Large intestine (tissue), 3 donors: Measurements from ENCODE around the gene CTNNA2. TPM values are rescaled to one million over a fixed set of nuclear protein-coding genes. Genes with fewer than 3 reads are reported as not detected.

ENCODE experiments used
- DNase-seq, 2 donors: peaks; one replicate each; pipeline versions ENCODE4 v3.0.0 to v3.0.0-alpha.2; 2013
- H3K27ac ChIP-seq: one replicate; pipeline ENCODE4 v1.5.1; 2013; ENCODE audit warnings: low read length
- H3K27me3 ChIP-seq: 2 replicates; pipeline ENCODE4 v1.6.1; 2013; ENCODE audit warnings: low read length; ENCODE audit not compliant: control insufficient read depth, insufficient read depth
- H3K36me3 ChIP-seq: 2 replicates; pipeline ENCODE4 v1.6.1; 2013; ENCODE audit warnings: low read length; ENCODE audit not compliant: control insufficient read depth, insufficient read depth
- H3K4me1 ChIP-seq: one replicate; pipeline ENCODE4 v1.6.1; 2013; ENCODE audit warnings: low read length; ENCODE audit not compliant: control insufficient read depth, insufficient read depth
- H3K4me3 ChIP-seq: one replicate; pipeline ENCODE4 v1.5.1; 2013; ENCODE audit warnings: low read length
- H3K9me3 ChIP-seq: one replicate; pipeline ENCODE4 v1.6.1; 2013; ENCODE audit warnings: mild to moderate bottlenecking, low read depth, low read length, moderate library complexity; ENCODE audit not compliant: control insufficient read depth
- WGBS: methylation state at CpG from one replicate; pipeline ENCODE4 v1.1.5; 2013; ENCODE audit warnings: low lambda C conversion rate; ENCODE audit not compliant: insufficient coverage; 5-methylcytosine and 5-hydroxymethylcytosine counted together
- polyA plus RNA-seq: library from polyadenylated mRNA; unstranded; fragments of 120-200 nt; gene quantifications from one replicate; pipeline ENCODE4 v1.2.1, GENCODE V29; 2013

Gene CTNNA2
- polyA plus RNA-seq, 1 donor = 7.5 TPM

GRCh38 chr2:79940364-79940763 is 427.5 kb downstream of the CTNNA2 start:
- no peak overlapping the region for H3K4me3 ChIP-seq
- no peak overlapping the region for H3K27ac ChIP-seq
- no peaks in the 10 kb centered on the region for H3K4me1 ChIP-seq
- H3K9me3 ChIP-seq = no peaks in the 10 kb centered on the region
- H3K36me3 ChIP-seq = no peaks in the 10 kb centered on the region
- DNase-seq = no peak
- WGBS = no CpG with 5 or more reads among the region's 2 CpGs
- peaks cover 2% of the 10 kb centered on the region for H3K27me3 ChIP-seq

DNA sequence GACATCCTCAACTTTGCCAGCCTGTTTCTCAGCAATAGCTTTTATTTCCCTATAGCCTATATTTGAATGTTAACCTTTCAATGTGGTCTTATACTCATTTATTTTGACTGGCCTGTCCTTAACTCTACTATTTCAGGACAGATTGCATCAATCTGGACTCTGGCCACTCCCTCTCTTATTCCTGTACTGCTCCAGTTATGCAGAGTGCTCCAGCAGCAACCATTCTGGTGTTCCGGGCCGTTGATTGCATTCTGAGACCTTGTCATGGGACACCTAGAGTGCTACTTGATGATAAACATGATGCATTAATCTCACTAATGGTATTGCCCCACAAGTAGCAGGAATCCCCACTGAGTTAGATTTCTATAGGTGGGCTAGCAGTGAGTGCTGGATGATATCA is 428.3 kb downstream of the CTNNA2 start:
- Histone ChIP-seq H3K4me3 (no peak overlapping the region), H3K36me3 (no peaks in the 10 kb centered on the region), H3K4me1 (no peaks in the 10 kb centered on the region), H3K9me3 (no peaks in the 10 kb centered on the region), H3K27me3 (peaks cover 2% of the 10 kb centered on the region), H3K27ac (no peak overlapping the region)
- no peak for DNase-seq
- no CpG with 5 or more reads among the region's 2 CpGs for WGBS

DNA sequence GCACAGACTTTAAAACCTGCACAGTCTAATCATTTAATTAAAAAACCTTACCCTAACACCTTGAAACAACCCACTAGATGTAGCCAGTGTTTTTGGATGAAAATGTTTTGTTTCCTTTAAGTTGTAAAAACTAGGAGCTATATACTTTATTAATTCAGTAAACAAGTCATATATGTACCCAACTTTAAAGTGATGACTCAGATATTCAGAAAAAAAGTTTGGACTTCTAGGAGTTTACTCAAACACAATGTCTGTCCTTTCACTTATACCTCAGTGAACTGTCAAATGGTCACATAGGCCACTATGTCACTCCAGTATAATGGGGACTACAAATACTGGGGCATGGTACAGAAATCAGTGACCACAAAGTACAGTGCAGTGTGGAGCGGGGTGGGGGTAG is 431.4 kb downstream of the CTNNA2 start:
- Histone ChIP-seq H3K4me3 (no peak overlapping the region), H3K27ac (no peak overlapping the region), H3K27me3 (peaks cover 2% of the 10 kb centered on the region), H3K9me3 (no peaks in the 10 kb centered on the region), H3K4me1 (no peaks in the 10 kb centered on the region), H3K36me3 (no peaks in the 10 kb centered on the region)
- WGBS = no CpG with 5 or more reads among the region's 1 CpG
- DNase-seq = no peak

DNA sequence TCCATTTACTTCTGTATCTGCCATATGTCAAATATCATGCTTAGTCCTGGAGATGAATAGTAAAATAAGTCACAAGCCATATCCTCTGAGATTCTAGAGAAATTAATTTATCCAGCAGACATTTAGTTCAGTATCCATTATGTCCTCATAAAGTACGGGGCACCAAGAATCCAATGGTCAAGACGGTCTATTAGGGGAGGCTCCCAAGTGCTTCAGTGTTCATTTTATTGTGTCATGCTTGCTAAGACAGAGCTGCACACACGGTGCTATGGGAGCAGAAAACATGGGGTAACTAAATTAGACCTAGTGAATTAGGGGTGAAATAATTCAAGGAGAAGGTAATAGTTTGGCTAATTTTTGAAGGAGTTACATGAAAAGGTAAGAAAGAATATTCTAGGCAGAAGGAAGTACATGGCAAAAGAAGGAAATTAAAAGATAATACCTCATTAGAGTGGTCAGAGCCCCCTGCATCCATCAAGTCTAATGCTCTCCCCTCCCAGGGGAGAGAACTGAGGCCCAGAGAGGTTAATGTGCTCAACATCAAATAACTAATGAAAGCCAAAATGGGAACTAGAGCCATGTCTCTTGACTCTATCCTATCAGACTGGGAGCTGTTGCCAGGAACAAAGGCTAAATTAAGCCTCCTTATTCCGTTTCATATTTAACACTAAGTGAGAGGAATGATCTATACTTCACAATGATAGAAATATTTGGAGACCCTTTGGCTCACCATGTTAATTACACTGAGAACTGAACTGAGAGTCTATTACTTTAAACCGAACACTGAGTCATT is 433.0 kb downstream of the CTNNA2 start:
- H3K27me3 ChIP-seq = no peaks in the 10 kb centered on the region
- no peaks in the 10 kb centered on the region for H3K36me3 ChIP-seq
- WGBS = 93% methylated on average over 2 of the region's 5 CpGs
- no peak overlapping the region for H3K27ac ChIP-seq
- no peaks in the 10 kb centered on the region for H3K9me3 ChIP-seq
- DNase-seq = no peak
- no peaks in the 10 kb centered on the region for H3K4me1 ChIP-seq
- no peak overlapping the region for H3K4me3 ChIP-seq

- no CpG with 5 or more reads among the region's 2 CpGs for WGBS
- H3K27ac ChIP-seq = no peak overlapping the region
- peak in 1 of 2 donors; percentile 7 for DNase-seq
- no peak overlapping the region for H3K4me3 ChIP-seq
- no peaks in the 10 kb centered on the region for H3K36me3 ChIP-seq
- H3K27me3 ChIP-seq = no peaks in the 10 kb centered on the region
- no peaks in the 10 kb centered on the region for H3K4me1 ChIP-seq
- H3K9me3 ChIP-seq = no peaks in the 10 kb centered on the region
Measured at GRCh38 chr2:79947751-79948150, 434.9 kb downstream of the CTNNA2 start.

DNA sequence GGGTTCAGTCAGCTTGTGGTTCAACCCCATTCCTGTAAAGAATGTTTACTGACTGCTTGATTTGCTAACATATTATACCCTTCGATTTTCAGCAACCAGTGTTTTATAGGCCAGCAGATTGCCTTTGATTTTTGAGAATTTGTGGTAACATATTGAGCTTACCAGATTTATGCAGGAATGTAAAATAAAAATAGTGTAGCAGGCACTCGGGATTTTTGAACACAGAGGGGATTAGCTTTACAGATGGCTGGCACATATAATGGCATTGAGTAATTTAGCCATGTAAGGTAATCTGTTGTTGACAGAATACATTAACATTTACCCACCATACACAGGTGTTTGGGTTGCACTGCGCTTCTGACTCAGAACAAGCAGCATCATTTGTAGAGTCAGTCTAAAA is 437.7 kb downstream of the CTNNA2 start:
- DNase-seq = no peak
- Histone ChIP-seq H3K4me3 (no peak overlapping the region), H3K36me3 (no peaks in the 10 kb centered on the region), H3K27me3 (no peaks in the 10 kb centered on the region), H3K27ac (no peak overlapping the region), H3K9me3 (no peaks in the 10 kb centered on the region), H3K4me1 (no peaks in the 10 kb centered on the region)
- WGBS = no CpG with 5 or more reads among the region's 3 CpGs

DNA sequence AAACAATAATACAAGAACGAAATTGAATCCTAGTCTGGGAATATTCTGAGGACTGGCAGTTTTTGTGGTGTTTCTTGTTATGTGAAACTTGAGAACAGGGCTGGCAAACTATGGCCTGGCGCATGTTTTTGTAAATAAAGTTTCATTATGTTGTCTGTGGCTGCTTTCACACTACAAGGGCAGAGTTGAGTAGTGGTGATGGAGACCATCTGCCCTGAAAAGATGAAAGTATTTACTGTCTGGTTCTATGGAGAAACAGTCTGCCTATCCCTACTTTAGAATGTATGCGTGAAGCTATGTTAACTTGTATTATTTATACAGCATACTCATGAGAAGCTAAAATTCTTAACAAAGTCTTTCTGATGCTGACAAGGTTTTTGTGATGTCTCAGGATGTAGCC is 439.8 kb downstream of the CTNNA2 start:
- H3K9me3 ChIP-seq = no peaks in the 10 kb centered on the region
- DNase-seq = no peak
- no peak overlapping the region for H3K4me3 ChIP-seq
- H3K27me3 ChIP-seq = no peaks in the 10 kb centered on the region
- 75% methylated on average over 1 of the region's 3 CpGs for WGBS
- no peak overlapping the region for H3K27ac ChIP-seq
- no peaks in the 10 kb centered on the region for H3K4me1 ChIP-seq
- H3K36me3 ChIP-seq = no peaks in the 10 kb centered on the region

DNA sequence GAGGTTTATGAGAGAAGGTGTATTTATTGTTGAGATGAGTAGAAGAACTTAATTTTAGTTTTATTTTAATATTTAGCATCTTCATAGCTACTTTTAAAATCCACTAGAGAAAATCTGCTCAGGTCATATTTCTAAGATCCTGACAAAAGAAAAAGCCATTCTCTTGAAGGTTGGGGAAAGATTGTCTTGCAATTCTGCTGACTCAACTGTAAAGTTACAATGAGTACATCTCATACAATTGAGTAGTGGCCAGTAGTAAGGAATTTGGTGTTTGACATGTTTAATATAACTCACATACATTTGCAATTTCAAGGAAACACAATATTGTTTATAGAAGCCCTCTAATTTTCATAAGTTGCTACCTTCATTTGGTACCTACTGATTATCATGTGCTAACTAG is 447.2 kb downstream of the CTNNA2 start:
- DNase-seq = no peak
- no peaks in the 10 kb centered on the region for H3K27me3 ChIP-seq
- no peaks in the 10 kb centered on the region for H3K9me3 ChIP-seq
- no peak overlapping the region for H3K27ac ChIP-seq
- H3K4me1 ChIP-seq = peaks cover 3% of the 10 kb centered on the region
- H3K4me3 ChIP-seq = no peak overlapping the region
- H3K36me3 ChIP-seq = no peaks in the 10 kb centered on the region

DNA sequence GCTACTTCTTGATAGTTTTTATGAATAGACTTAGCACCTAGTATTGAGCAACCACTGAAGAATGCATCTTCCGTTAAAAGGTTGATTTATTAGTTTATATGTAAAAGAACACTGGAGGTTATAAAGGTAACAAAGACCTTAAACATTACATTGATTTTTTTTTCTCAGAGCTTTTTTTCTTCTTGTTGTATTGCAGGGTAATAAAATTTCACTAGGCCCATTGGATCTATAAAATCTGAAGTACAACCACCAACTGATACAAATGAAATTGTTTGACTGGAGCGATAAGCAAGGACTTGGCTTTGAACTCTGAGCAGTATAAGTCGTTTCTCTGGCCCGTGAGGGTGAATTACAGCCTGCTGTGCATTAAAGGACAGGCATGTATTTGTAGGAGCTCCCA is 447.7 kb downstream of the CTNNA2 start:
- no peak overlapping the region for H3K27ac ChIP-seq
- DNase-seq = peak; percentile 31 to 76
- WGBS = 17% methylated on average over 1 of the region's 4 CpGs

GRCh38 chr2:79964966-79965365 is 452.1 kb downstream of the CTNNA2 start:
- Histone ChIP-seq H3K4me3 (no peak overlapping the region), H3K27ac (no peak overlapping the region), H3K27me3 (no peaks in the 10 kb centered on the region), H3K9me3 (no peaks in the 10 kb centered on the region), H3K4me1 (peaks cover 6% of the 10 kb centered on the region), H3K36me3 (no peaks in the 10 kb centered on the region)
- 100% methylated on average over 1 of the region's 5 CpGs for WGBS
- no peak for DNase-seq

More for the DNA sequence above, 447.7 kb downstream of the CTNNA2 start:
- Histone ChIP-seq H3K36me3 (no peaks in the 10 kb centered on the region), H3K4me1 (peaks cover 3% of the 10 kb centered on the region), H3K9me3 (no peaks in the 10 kb centered on the region), H3K27me3 (no peaks in the 10 kb centered on the region), H3K4me3 (no peak overlapping the region)

DNA sequence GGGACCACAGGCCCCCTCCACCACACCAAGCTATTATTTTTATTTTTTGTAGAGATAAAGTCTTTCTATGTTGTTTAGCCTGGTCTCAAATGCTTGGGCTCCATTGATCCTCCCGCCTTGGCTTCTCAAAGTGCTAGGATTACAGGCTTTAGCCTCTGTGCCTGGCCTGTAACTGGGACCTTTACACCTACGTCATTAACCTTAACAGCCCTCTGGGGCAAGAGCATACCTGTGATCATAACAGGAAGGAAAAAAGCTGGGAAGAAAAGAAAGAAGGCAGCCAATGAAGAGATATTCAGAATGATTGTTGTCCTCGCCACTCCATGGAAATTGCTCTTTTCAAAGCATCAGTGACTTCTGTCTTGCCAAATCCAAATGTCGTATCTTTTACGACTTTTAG is 453.5 kb downstream of the CTNNA2 start:
- H3K4me3 ChIP-seq = no peak overlapping the region
- no peaks in the 10 kb centered on the region for H3K27me3 ChIP-seq
- no peaks in the 10 kb centered on the region for H3K9me3 ChIP-seq
- WGBS = 59% methylated on average over 2 of the region's 5 CpGs
- no peak overlapping the region for H3K27ac ChIP-seq
- no peaks in the 10 kb centered on the region for H3K36me3 ChIP-seq
- peak in 1 of 2 donors; percentile 46 for DNase-seq
- peaks cover 3% of the 10 kb centered on the region for H3K4me1 ChIP-seq
